ENCODE data around the gene FITM1. TPM values are rescaled to one million over a fixed set of nuclear protein-coding genes. Genes with fewer than 3 reads are reported as not detected.

The FITM1 gene
- total and polyA plus RNA-seq, 11 donors = 43.3 to 276 (median 107) TPM

GRCh38 chr14:24121210-24121609, 9.2 kb upstream of the FITM1 start:
- Histone ChIP-seq H3K27ac (no peak overlapping the region), H3K9me3 (no peaks in the 10 kb centered on the region), H3K4me1 (peaks cover 0 to 13% (median 6%) of the 10 kb centered on the region in 12 donors), H3K27me3 (no peaks in the 10 kb centered on the region), H3K4me3 (no peak overlapping the region), H3K36me3 (peaks cover 0 to 85% (median 75%) of the 10 kb centered on the region in 9 donors)
- intact Hi-C loops (cut with DNase I) = no loop called here
- WGBS, 4 donors = 92 to 95% (median 94%) methylated on average over 8 of the region's 8 CpGs
- ATAC-seq (no peak), DNase-seq (no peak)
- TF ChIP-seq CTCF (IDR thresholded peaks at IDR 0.05) (no peak), POLR2A (IDR thresholded peaks at IDR 0.05) (no peak)

- H3K27me3 ChIP-seq = no peaks in the 10 kb centered on the region
- H3K9me3 ChIP-seq = no peaks in the 10 kb centered on the region
- 92 to 98% (median 95%) methylated on average over 4 of the region's 4 CpGs for WGBS, 4 donors
- peaks cover 0 to 2% (median 0%) of the 10 kb centered on the region in 12 donors for H3K4me1 ChIP-seq
- TF ChIP-seq POLR2A (IDR thresholded peaks at IDR 0.05) (no peak), CTCF (IDR thresholded peaks at IDR 0.05) (no peak)
- no peak overlapping the region for H3K27ac ChIP-seq
- H3K36me3 ChIP-seq = peaks cover 0 to 76% (median 69%) of the 10 kb centered on the region in 9 donors
- no peak for ATAC-seq
- DNase-seq = no peak
- intact Hi-C loops (cut with DNase I) = no loop called here
- H3K4me3 ChIP-seq = no peak overlapping the region
These were observed 8.0 kb upstream of the FITM1 start for GRCh38 chr14:24122416-24122815.

GRCh38 chr14:24122898-24123297, 7.6 kb upstream of the FITM1 start:
- no peak overlapping the region for H3K4me3 ChIP-seq
- WGBS, 4 donors = 68 to 89% (median 78%) methylated on average over 4 to 8 of the region's 8 CpGs
- H3K4me1 ChIP-seq = no peaks in the 10 kb centered on the region
- ATAC-seq = peak in 2 of 4 donors; percentile 15 to 20
- no peak overlapping the region for H3K27ac ChIP-seq
- H3K27me3 ChIP-seq = no peaks in the 10 kb centered on the region
- TF ChIP-seq POLR2A (IDR thresholded peaks at IDR 0.05) (no peak), CTCF (IDR thresholded peaks at IDR 0.05) (no peak)
- DNase-seq = no peak
- intact Hi-C loops (cut with DNase I) = no loop called here
- peaks cover 0 to 71% (median 64%) of the 10 kb centered on the region in 9 donors for H3K36me3 ChIP-seq
- no peaks in the 10 kb centered on the region for H3K9me3 ChIP-seq

- ATAC-seq (peak in 2 of 4 donors; percentile 16 to 21), DNase-seq (no peak)
- 75 to 86% (median 83%) methylated on average over 9 of the region's 9 CpGs for WGBS, 4 donors
- no peak overlapping the region for H3K4me3 ChIP-seq
- intact Hi-C loops (cut with DNase I) = no loop called here
- no peak overlapping the region for H3K27ac ChIP-seq
- TF ChIP-seq POLR2A (IDR thresholded peaks at IDR 0.05) = no peak
- no peak for TF ChIP-seq CTCF (IDR thresholded peaks at IDR 0.05)
- no peaks in the 10 kb centered on the region for H3K9me3 ChIP-seq
- no peaks in the 10 kb centered on the region for H3K4me1 ChIP-seq
- peaks cover 0 to 63% (median 56%) of the 10 kb centered on the region in 9 donors for H3K36me3 ChIP-seq
- H3K27me3 ChIP-seq = no peaks in the 10 kb centered on the region
These were observed 6.7 kb upstream of the FITM1 start for GRCh38 chr14:24123424-24124417.

Measured in heart left ventricle (tissue), 16 donors.